AG04449 (cell line): ENCODE measurements around the gene CLEC12A.
"Not testable (repeated sequence)": the region's sequence is repeated elsewhere in the genome, so short reads cannot be mapped to it uniquely, and the experiment has no call there.

Experiments
- CTCF ChIA-PET: fragments of 350-600 bp; formaldehyde crosslinking; extraction: SDS; loops from one replicate; lab custom pipeline; 2021; ENCODE audit warnings: antibody characterized with exemption; lab: Yijun Ruan, JAX
- POLR2A ChIA-PET: fragments of 400-600, 350-600 bp; formaldehyde crosslinking; extraction: SDS; loops from one replicate; lab custom pipeline; 2020; ENCODE audit warnings: antibody characterized with exemption, inconsistent platforms; lab: Yijun Ruan, JAX
- DNase-seq: peaks from one replicate; pipeline ENCODE4 v3.0.0-alpha.2; 2010; ENCODE audit warnings: low read depth, low spot score
- H3K4me3 ChIP-seq: 2 replicates; pipeline ENCODE4 v1.5.1; 2011; ENCODE audit warnings: low read depth, mild to moderate bottlenecking, control low read depth, low read length
- CTCF ChIP-seq: IDR thresholded peaks from one replicate; pipeline ENCODE4 v1.5.1; 2011; ENCODE audit warnings: mild to moderate bottlenecking, moderate library complexity, low read length, control low read depth, inconsistent platforms; ENCODE audit not compliant: insufficient read depth; ENCODE audit errors: missing control alignments

CLEC12A gene

GRCh38 chr12:9943240-9943639, 28.0 kb upstream of the CLEC12A start:
- DNase-seq: no peak
- no peak overlapping the region for H3K4me3 ChIP-seq
- POLR2A ChIA-PET: no interaction called here
- no peak for TF ChIP-seq CTCF
- CTCF ChIA-PET: no interaction called here

- CTCF ChIA-PET: no interaction called here
- no peak for TF ChIP-seq CTCF
- POLR2A ChIA-PET: no interaction called here
- no peak overlapping the region for H3K4me3 ChIP-seq
- DNase-seq: no peak
Observed at GRCh38 chr12:9944391-9944790, 26.8 kb upstream of the CLEC12A start.

- ChIA-PET CTCF (interaction anchor here (1.1 kb wide), 1 partner anchor 62 kb away, joined by 3 read pairs; no protein-coding TSS in a partner anchor), POLR2A (no interaction called here)
- no peak overlapping the region for H3K4me3 ChIP-seq
- TF ChIP-seq CTCF: no peak
- DNase-seq: no peak
Observed at GRCh38 chr12:9947674-9948073, 23.5 kb upstream of the CLEC12A start.

- TF ChIP-seq CTCF: no peak
- ChIA-PET POLR2A (no interaction called here), CTCF (interaction anchor here (1.3 kb wide), 1 partner anchor 61 kb away, joined by 4 read pairs; the partner anchor contains the start of gene CLEC12B)
- DNase-seq: no peak
- H3K4me3 ChIP-seq: no peak overlapping the region
Observed at GRCh38 chr12:9948606-9949296, 22.5 kb upstream of the CLEC12A start.

GRCh38 chr12:9951026-9951675, 20.1 kb upstream of the CLEC12A start:
- H3K4me3 ChIP-seq: no peak overlapping the region
- no peak for TF ChIP-seq CTCF
- DNase-seq: no peak
- POLR2A ChIA-PET: no interaction called here
- CTCF ChIA-PET: no interaction called here

GRCh38 chr12:9952954-9953729, 18.1 kb upstream of the CLEC12A start:
- DNase-seq, H3K4me3 ChIP-seq, POLR2A ChIA-PET, CTCF ChIA-PET: not testable (repeated sequence)
